Suprapubic skin (tissue), 4 donors: ENCODE results near the gene TSPYL4. TPM values are rescaled to one million over a fixed set of nuclear protein-coding genes. Genes with fewer than 3 reads are reported as not detected.

Source experiments
- DNase-seq, 2 donors: peaks; one replicate each; pipeline ENCODE4 v3.0.0-alpha.2; 2019; ENCODE audit warnings: low spot score in 2 of 2
- H3K27ac ChIP-seq: fragments of 200-600 bp; sonication (generic); one replicate; pipeline ENCODE4 v1.5.1; 2019
- H3K27me3 ChIP-seq: fragments of 200-600 bp; sonication (generic); one replicate; pipeline ENCODE4 v1.5.1; 2019
- H3K36me3 ChIP-seq: fragments of 200-600 bp; sonication (generic); one replicate; pipeline ENCODE4 v1.5.1; 2019
- H3K4me1 ChIP-seq: fragments of 200-600 bp; sonication (generic); one replicate; pipeline ENCODE4 v1.5.1; 2019
- H3K4me3 ChIP-seq: fragments of 200-600 bp; sonication (generic); one replicate; pipeline ENCODE4 v1.5.1; 2019; ENCODE audit warnings: mild to moderate bottlenecking
- H3K9me3 ChIP-seq: fragments of 200-600 bp; sonication (generic); one replicate; pipeline ENCODE4 v1.5.1; 2019
- EP300 ChIP-seq: sonication (generic); formaldehyde crosslinking; IDR thresholded peaks from one replicate; pipeline ENCODE4 v1.6.1; 2017; ENCODE audit warnings: antibody characterized with exemption
- POLR2A ChIP-seq, 2 donors: fragments of 450-650 bp; IDR thresholded peaks; one replicate each; pipeline ENCODE4 v1.6.1; 2017; ENCODE audit warnings: antibody characterized with exemption in 2 of 2, mild to moderate bottlenecking in 2 of 2, moderate library complexity in 2 of 2
- POLR2AphosphoS5 ChIP-seq, 3 donors: sonication (generic); formaldehyde crosslinking; IDR thresholded peaks; one replicate each; pipeline ENCODE4 v1.6.1; 2017; ENCODE audit warnings: antibody characterized with exemption in 3 of 3
- WGBS: methylation state at CpG from one replicate; pipeline ENCODE4 v1.1.5; 2018; 5-methylcytosine and 5-hydroxymethylcytosine counted together
- total RNA-seq, 4 donors: library from RNA; depleted of rRNA; stranded (reverse); fragments of >200 nt; gene quantifications; one replicate each; pipeline ENCODE4 v1.1.0, GENCODE V29; 2016
- TF ChIP-seq, protein P1 (sequence below), 2 donors: fragments of 200-600 bp in 1 of 2; fragments of 450-650 bp in 1 of 2; sonication (generic) in 1 of 2; IDR thresholded peaks; one replicate each; pipeline ENCODE4 v1.5.1; 2016 to 2019; ENCODE audit warnings: antibody characterized with exemption in 2 of 2, mild to moderate bottlenecking in 1 of 2, moderate library complexity in 1 of 2

TSPYL4 gene
- total RNA-seq = 10 to 100 TPM; 11.2 to 21.8 (median 16.7) TPM

DNA sequence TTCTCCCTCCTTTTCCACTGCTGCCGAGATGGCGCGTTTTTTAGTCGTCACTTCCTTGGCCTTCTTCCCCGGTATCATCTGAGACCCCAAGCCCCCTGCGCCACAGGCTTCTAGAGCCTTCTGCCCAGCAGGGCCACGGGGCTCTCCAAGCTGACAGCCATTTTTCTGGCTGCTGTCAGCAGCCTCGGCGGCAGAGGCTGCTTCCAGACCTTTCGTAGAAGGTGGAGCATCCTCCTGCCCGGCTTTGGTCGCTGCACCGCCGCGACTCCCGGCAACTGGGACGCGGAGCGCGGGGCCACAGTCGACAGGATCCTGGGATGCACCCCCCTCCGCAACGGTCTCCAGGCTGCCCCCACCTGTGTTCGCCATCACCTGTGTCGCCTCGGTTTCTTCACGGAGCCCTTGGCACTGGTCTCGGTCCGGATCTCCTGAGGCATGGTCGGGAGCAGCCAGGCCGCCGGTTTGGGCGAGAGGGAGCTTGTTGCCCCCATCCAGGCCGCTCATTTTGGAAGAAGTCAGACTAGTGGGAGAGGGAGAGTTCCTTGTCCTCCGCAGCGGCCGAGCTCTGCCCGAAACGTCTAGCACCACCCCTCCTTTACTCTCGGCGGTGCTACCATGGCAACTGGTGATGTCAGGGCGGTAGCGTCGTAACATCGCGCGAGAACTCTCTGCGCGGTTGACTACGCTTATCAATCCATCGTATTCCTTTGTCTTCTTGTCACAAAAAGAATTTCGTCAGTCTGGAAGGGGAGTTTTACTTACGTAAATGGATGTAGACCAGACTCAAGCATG lies at the start of gene TSPYL4:
Gene TSPYL4, minus strand, starts transcription at position 571 of the 792 bp plus-strand sequence. Its CDS starts 67 bp downstream, at position 504.
- TF ChIP-seq, protein P1, sequence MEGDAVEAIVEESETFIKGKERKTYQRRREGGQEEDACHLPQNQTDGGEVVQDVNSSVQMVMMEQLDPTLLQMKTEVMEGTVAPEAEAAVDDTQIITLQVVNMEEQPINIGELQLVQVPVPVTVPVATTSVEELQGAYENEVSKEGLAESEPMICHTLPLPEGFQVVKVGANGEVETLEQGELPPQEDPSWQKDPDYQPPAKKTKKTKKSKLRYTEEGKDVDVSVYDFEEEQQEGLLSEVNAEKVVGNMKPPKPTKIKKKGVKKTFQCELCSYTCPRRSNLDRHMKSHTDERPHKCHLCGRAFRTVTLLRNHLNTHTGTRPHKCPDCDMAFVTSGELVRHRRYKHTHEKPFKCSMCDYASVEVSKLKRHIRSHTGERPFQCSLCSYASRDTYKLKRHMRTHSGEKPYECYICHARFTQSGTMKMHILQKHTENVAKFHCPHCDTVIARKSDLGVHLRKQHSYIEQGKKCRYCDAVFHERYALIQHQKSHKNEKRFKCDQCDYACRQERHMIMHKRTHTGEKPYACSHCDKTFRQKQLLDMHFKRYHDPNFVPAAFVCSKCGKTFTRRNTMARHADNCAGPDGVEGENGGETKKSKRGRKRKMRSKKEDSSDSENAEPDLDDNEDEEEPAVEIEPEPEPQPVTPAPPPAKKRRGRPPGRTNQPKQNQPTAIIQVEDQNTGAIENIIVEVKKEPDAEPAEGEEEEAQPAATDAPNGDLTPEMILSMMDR (IDR thresholded peaks at IDR 0.05) = no peak
- TF ChIP-seq EP300 (no peak), POLR2A (IDR thresholded peaks at IDR 0.05) (peak; percentile 38 to 73), POLR2AphosphoS5 (IDR thresholded peaks at IDR 0.05) (peak in 2 of 3 donors; percentile 55 to 92)
- Histone ChIP-seq H3K27ac (peak within 1 kb of the TSS; percentile 90), H3K4me3 (peak within 1 kb of the TSS; percentile 93), H3K9me3 (no peaks in the 10 kb centered on the region), H3K36me3 (peaks cover 3% of the 10 kb centered on the region), H3K27me3 (no peaks in the 10 kb centered on the region), H3K4me1 (peaks cover 54% of the 10 kb centered on the region)
- DNase-seq = peak; percentile 97
- under 1% methylated on average over 29 of the region's 53 CpGs for WGBS

DNA sequence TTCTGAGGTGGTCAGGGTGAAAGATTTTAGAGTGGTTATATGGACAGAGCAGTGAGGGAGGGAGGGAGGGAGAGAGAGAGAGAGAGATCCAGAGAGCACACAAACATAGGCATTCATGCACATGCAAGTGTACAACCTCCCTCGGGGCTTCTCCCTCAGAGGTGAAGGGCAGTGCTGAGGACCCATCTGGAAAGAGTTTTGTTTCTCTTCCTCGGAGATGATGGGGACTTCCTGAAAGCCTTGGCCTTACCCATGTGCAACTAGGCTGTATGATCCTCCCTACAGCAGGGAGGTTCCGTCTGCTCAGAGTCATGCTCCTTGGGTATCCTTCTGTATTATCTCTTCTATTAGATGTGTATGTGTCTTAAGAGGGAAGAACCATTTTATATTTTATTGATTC lies 47.2 kb upstream of the TSPYL4 start:
- no peak overlapping the region for H3K27ac ChIP-seq
- no peaks in the 10 kb centered on the region for H3K36me3 ChIP-seq
- TF ChIP-seq POLR2AphosphoS5 (IDR thresholded peaks at IDR 0.05) (no peak), POLR2A (IDR thresholded peaks at IDR 0.05) (no peak), EP300 (no peak)
- TF ChIP-seq, protein P1 (IDR thresholded peaks at IDR 0.05) = no peak
- no peaks in the 10 kb centered on the region for H3K9me3 ChIP-seq
- 74% methylated on average over 3 of the region's 3 CpGs for WGBS
- no peaks in the 10 kb centered on the region for H3K27me3 ChIP-seq
- DNase-seq = no peak
- no peak overlapping the region for H3K4me3 ChIP-seq
- H3K4me1 ChIP-seq = peaks cover 4% of the 10 kb centered on the region

DNA sequence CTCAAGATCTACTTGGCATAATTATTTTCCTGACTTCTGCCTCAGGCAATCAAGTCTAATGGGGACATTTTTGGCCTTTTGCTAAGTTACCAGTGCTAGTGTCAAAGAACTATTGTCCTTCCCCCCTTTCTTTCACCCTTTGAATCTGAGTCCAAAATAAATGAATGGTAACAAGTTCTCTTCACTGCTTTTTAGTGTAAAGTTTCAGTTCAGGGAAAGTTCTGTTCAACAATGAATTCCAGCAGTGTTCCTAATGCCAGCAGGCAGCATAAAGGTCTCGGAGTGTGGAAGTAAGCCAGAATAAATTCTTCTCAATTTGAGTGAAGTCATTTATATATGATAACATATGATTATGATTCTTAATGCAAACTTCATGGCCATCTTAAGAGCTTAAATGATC lies 46.7 kb upstream of the TSPYL4 start:
- no peaks in the 10 kb centered on the region for H3K36me3 ChIP-seq
- no peaks in the 10 kb centered on the region for H3K27me3 ChIP-seq
- no peak overlapping the region for H3K27ac ChIP-seq
- no peak for DNase-seq
- H3K9me3 ChIP-seq = no peaks in the 10 kb centered on the region
- 65% methylated on average over 1 of the region's 1 CpG for WGBS
- TF ChIP-seq POLR2AphosphoS5 (IDR thresholded peaks at IDR 0.05) = no peak
- TF ChIP-seq EP300 = no peak
- TF ChIP-seq POLR2A (IDR thresholded peaks at IDR 0.05) = no peak
- TF ChIP-seq, protein P1 (IDR thresholded peaks at IDR 0.05) = no peak
- H3K4me1 ChIP-seq = peaks cover 4% of the 10 kb centered on the region
- no peak overlapping the region for H3K4me3 ChIP-seq

DNA sequence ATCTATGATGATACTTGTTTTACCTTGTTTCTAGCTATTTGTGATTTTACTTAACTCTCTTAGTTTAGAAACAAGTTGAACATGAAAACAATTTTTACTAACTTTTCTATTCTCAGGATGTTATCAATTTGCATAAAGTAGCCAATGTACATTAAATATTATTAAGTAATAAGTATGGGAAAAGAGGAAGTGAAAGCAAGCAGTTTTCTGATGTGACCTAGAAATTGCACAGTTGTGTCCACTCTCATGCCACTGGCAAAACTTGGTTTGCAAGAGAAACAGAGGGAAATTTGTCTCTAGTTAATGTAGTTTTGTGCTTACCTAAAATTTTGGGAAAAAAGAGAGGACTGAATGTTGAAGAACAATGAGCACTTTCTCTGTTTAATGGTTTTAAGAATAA lies 45.1 kb upstream of the TSPYL4 start:
- no peak overlapping the region for H3K27ac ChIP-seq
- H3K9me3 ChIP-seq = no peaks in the 10 kb centered on the region
- H3K4me1 ChIP-seq = peaks cover 4% of the 10 kb centered on the region
- H3K27me3 ChIP-seq = no peaks in the 10 kb centered on the region
- no peak for DNase-seq
- no peaks in the 10 kb centered on the region for H3K36me3 ChIP-seq
- TF ChIP-seq, protein P1 (IDR thresholded peaks at IDR 0.05) = no peak
- no peak for TF ChIP-seq POLR2A (IDR thresholded peaks at IDR 0.05)
- TF ChIP-seq EP300 = no peak
- TF ChIP-seq POLR2AphosphoS5 (IDR thresholded peaks at IDR 0.05) = no peak
- no peak overlapping the region for H3K4me3 ChIP-seq

DNA sequence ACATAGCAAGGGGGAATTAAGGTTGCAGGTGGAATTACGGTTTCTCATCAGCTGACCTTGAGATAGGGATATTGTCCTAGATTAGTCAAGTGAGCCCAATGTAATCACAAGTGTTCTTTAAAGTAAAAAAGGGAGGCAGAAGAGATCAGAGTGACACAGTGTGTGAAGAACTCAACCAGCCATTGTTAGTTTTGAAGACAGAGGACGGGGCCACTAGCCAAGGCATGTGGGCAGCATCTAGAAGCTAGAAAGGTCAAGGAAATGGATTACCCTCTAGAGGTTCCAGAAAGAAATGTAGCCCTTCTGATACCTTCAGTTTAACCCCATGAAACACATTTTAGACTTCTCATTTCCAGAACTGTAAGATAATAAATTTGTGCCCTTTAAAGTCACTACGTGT lies 44.4 kb upstream of the TSPYL4 start:
- no peak for DNase-seq
- Histone ChIP-seq H3K4me3 (no peak overlapping the region), H3K4me1 (peaks cover 4% of the 10 kb centered on the region), H3K36me3 (no peaks in the 10 kb centered on the region), H3K27me3 (no peaks in the 10 kb centered on the region), H3K9me3 (no peaks in the 10 kb centered on the region), H3K27ac (no peak overlapping the region)
- 94% methylated on average over 3 of the region's 3 CpGs for WGBS
- TF ChIP-seq POLR2A (IDR thresholded peaks at IDR 0.05) (no peak), POLR2AphosphoS5 (IDR thresholded peaks at IDR 0.05) (no peak), EP300 (no peak)
- TF ChIP-seq, protein P1 (IDR thresholded peaks at IDR 0.05) = no peak
